SK-N-SH (cell line): ENCODE results near the gene HOXC13.

Source experiments
- EP300 ChIP-seq, 2 experiments: IDR thresholded peaks; 2 replicates each; pipeline versions ENCODE4 v1.4.0 to v1.6.1; 2012; ENCODE audit warnings: borderline replicate concordance in 1 of 2, low read depth in 1 of 2, low read length in 1 of 2
- POLR2AphosphoS5 ChIP-seq: IDR thresholded peaks from 2 replicates; pipeline ENCODE4 v1.6.1; 2012; ENCODE audit warnings: low read depth, low read length
- RCOR1 ChIP-seq: fragments of 150-350 bp; IDR thresholded peaks from 2 replicates; pipeline ENCODE4 v1.6.1; 2017; ENCODE audit warnings: antibody characterized with exemption, low read length
- TAF1 ChIP-seq: IDR thresholded peaks from 2 replicates; pipeline ENCODE4 v1.6.1; 2012; ENCODE audit warnings: low read depth, mild to moderate bottlenecking, low read length, moderate library complexity, borderline replicate concordance
- TF ChIP-seq, protein P1 (sequence below): fragments of 200-600 bp; sonication (generic); IDR thresholded peaks from 2 replicates; pipeline ENCODE4 v1.6.1; 2017; ENCODE audit warnings: antibody characterized with exemption, mild to moderate bottlenecking, moderate library complexity

DNA sequence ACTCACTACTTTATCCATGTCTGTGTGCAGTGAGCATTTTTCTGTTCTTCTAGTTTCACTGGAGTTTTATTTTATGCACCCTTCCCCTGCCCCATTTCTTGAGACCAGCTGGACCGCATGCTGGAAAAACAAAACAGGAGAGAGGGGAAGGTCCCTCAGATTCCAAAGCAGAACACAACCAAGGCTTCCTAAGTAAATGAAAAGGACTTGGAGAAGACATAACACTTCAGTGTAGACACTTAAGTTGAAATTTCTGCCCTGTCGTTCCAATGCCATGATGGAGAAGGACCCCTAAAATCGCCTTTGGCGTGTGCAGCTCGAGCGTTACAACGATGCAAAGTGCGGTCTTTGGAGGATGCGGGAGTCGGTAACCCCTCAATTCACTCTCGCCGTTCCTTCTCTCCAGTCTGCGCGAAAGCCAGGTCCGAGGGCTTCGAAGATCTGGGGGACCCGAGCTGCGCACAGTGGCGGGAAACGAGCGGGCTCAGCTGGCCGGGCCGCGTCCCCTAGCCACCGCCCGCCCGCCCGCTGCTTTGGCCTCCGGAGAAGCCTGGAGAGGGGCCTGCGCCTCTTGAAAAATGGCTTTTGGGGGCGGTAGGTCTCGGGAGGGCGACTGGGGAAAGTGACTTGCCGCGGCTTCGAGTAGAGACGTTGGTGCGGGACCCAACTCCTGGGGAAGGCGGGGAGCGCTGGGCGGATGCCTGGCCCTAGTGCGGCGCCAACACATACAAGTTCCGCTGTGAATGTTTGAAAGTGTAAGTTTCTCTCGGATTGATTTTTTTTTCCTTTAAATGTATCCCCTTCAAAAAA, 11.2 kb upstream of the HOXC13 start:
- TF ChIP-seq, protein P1, sequence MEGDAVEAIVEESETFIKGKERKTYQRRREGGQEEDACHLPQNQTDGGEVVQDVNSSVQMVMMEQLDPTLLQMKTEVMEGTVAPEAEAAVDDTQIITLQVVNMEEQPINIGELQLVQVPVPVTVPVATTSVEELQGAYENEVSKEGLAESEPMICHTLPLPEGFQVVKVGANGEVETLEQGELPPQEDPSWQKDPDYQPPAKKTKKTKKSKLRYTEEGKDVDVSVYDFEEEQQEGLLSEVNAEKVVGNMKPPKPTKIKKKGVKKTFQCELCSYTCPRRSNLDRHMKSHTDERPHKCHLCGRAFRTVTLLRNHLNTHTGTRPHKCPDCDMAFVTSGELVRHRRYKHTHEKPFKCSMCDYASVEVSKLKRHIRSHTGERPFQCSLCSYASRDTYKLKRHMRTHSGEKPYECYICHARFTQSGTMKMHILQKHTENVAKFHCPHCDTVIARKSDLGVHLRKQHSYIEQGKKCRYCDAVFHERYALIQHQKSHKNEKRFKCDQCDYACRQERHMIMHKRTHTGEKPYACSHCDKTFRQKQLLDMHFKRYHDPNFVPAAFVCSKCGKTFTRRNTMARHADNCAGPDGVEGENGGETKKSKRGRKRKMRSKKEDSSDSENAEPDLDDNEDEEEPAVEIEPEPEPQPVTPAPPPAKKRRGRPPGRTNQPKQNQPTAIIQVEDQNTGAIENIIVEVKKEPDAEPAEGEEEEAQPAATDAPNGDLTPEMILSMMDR, result no peak
- no peak for TF ChIP-seq RCOR1
- no peak for TF ChIP-seq POLR2AphosphoS5
- TF ChIP-seq EP300 (IDR thresholded peaks at IDR 0.05; ENCODE audit: borderline replicate concordance in 1 of 2, low read depth in 1 of 2, low read length in 1 of 2), result no peak
- no peak for TF ChIP-seq TAF1
